HG02840 (cell line): Measurements from ENCODE around the gene KCNN3.

Source experiments
- ATAC-seq: cut with Tn5 transposase; IDR thresholded peaks from one replicate; pipeline ENCODE4 v1.9.1; 2021; ENCODE audit warnings: mild to moderate bottlenecking, moderate library complexity, moderate number of reproducible peaks; ENCODE audit not compliant: unreplicated experiment, low FRiP score

The KCNN3 gene

GRCh38 chr1:154801234-154802011, 68.7 kb downstream of the KCNN3 start:
- ATAC-seq: no peak

GRCh38 chr1:154799188-154799587, 70.9 kb downstream of the KCNN3 start:
- no peak for ATAC-seq

GRCh38 chr1:154798645-154799044, 71.4 kb downstream of the KCNN3 start:
- ATAC-seq: no peak

GRCh38 chr1:154797175-154797574, 72.9 kb downstream of the KCNN3 start:
- no peak for ATAC-seq

GRCh38 chr1:154796303-154796892, 73.7 kb downstream of the KCNN3 start:
- ATAC-seq: no peak

GRCh38 chr1:154794608-154795007, 75.5 kb downstream of the KCNN3 start:
- ATAC-seq: no peak

- ATAC-seq: no peak
Observed at GRCh38 chr1:154793685-154794084, 76.4 kb downstream of the KCNN3 start.

- no peak for ATAC-seq
Observed at GRCh38 chr1:154792899-154793298, 77.2 kb downstream of the KCNN3 start.

- ATAC-seq: peak; percentile 53
Observed at GRCh38 chr1:154791292-154792166, 78.6 kb downstream of the KCNN3 start.

GRCh38 chr1:154788886-154789285, 81.2 kb downstream of the KCNN3 start:
- ATAC-seq: no peak

- ATAC-seq: no peak
Observed at GRCh38 chr1:154788110-154788870, 81.8 kb downstream of the KCNN3 start.

- ATAC-seq: no peak
Observed at GRCh38 chr1:154786804-154787570, 83.1 kb downstream of the KCNN3 start.

GRCh38 chr1:154784924-154785531, 85.1 kb downstream of the KCNN3 start:
- ATAC-seq: peak; percentile 50

- no peak for ATAC-seq
Observed at GRCh38 chr1:154784416-154784815, 85.7 kb downstream of the KCNN3 start.

- ATAC-seq: no peak
Observed at GRCh38 chr1:154783976-154784375, 86.1 kb downstream of the KCNN3 start.

- ATAC-seq: no peak
Observed at GRCh38 chr1:154780541-154780940, 89.5 kb downstream of the KCNN3 start.

GRCh38 chr1:154779551-154780189, 90.4 kb downstream of the KCNN3 start:
- no peak for ATAC-seq

- no peak for ATAC-seq
Observed at GRCh38 chr1:154778944-154779343, 91.1 kb downstream of the KCNN3 start.

GRCh38 chr1:154778275-154778674, 91.8 kb downstream of the KCNN3 start:
- no peak for ATAC-seq
